Dermis microvascular lymphatic vessel endothelial cell (primary cell): ENCODE results near the gene USP2. TPM values are rescaled to one million over a fixed set of nuclear protein-coding genes. Genes with fewer than 3 reads are reported as not detected.

Source experiments
- DNase-seq, 2 donors: peaks; one replicate each; pipeline versions ENCODE4 v3.0.0 to v3.0.0-alpha.2; 2010; ENCODE audit warnings: low read depth in 2 of 2
- total RNA-seq: library from RNA; depleted of rRNA; stranded (reverse); fragments of >200 nt; gene quantifications from 2 replicates; pipeline ENCODE4 v1.2.1, GENCODE V29; 2014

The USP2 gene
- total RNA-seq, 1 donor from 2014 or later: 0.13 TPM

DNA sequence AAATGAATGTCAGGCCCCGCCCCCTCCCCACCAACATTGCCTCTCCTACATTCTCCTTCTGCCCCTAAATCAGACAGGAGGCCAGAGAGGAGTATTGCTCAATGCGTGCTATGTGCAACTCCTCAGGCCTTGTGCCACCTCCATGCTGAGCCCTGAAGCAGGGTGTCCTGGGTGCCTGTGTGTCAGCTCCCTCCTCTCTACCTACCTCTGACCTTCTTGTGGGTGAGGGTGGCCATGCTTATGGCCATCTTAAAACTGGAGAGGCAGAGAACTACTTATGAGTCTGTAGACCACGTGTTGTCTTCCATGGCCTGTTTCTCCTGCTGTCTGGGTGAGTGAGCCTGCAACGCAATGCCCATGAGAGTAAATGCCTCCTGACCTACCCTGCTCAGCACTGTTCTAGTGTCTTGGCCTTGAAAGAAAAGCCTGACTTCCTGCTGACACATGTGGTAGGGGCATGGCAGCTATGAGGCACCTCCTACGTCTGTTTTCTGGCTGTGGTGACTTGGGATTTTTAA lies 75.1 kb downstream of the USP2 start:
- peak in 1 of 2 donors; percentile 20 for DNase-seq

DNA sequence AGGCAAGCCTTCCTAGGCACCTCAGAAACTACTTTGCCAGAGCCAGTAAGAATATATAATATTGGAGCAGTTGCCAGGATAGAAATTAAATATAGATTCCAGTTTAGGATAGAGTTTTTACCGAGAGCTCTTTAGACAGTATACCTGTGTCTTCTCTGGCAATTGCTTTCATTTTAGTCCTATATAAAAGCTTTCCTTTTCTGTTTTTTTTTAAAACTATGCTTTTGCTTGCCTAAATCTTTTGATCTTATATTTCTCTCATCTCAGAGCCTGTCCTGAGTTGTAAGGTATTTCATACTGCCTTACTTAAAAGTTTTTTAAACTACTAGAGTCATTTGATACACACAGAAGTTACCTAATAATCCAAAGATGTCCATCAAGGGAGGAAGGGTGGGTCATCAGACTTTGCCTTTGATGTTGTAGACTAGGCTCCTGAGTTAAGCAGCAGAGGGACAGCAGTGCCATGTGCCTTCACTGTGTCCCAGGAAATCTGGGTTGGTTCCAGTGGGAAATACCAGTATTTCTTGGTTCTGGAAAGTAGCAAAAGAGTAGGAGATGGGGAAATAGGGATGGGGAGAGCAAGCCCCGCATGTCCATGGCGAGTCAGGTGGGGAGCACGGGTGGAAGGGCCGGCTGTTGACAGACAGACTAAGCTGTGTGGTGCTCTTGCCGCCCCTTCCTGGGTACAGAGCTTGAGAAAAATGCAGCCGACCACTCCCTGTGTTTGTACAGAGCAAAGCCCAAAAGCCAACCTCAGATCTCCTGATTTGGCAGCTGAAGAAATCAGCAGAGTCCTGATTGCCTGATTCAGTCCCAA lies 75.7 kb downstream of the USP2 start:
- DNase-seq: no peak

Other genes with a start within 250 kb of the USP2 start
- gene ABCG4, start 232.6 kb downstream of the USP2 start, total RNA-seq: under 0.01 TPM in 1 of 2 replicates, not detected in the other
- 11.0 and 16.1 TPM in 2 replicates for gene NLRX1, start 213.0 kb downstream of the USP2 start, total RNA-seq
- gene NHERF4, start 196.2 kb downstream of the USP2 start, total RNA-seq: not detected in 2 replicates
- 7.4 and 9.4 TPM in 2 replicates for gene CBL, start 175.4 kb downstream of the USP2 start, total RNA-seq
- gene MCAM, start 64.6 kb downstream of the USP2 start, total RNA-seq: 133 and 200 TPM in 2 replicates
- gene RNF26, start 47.2 kb downstream of the USP2 start, total RNA-seq: 2.6 and 4.6 TPM in 2 replicates
- 47.6 and 121 TPM in 2 replicates for gene C1QTNF5, start 40.8 kb downstream of the USP2 start, total RNA-seq
- gene MFRP, start 35.0 kb downstream of the USP2 start, total RNA-seq: not detected in 2 replicates
- 3.8 and 10.1 TPM in 2 replicates for gene THY1, start 41.5 kb upstream of the USP2 start, total RNA-seq